HG02588 (cell line): Measurements from ENCODE around the gene TRPC5OS.

Source experiments
- ATAC-seq: cut with Tn5 transposase; IDR thresholded peaks from one replicate; pipeline ENCODE4 v1.9.1; 2021; ENCODE audit warnings: mild to moderate bottlenecking, moderate library complexity; ENCODE audit not compliant: unreplicated experiment

The TRPC5OS gene

GRCh38 chrX:111875881-111876280 lies at the start of gene TRPC5OS:
Gene TRPC5OS, plus strand, starts transcription at chrX:111876181. Its CDS starts 25,669 bp downstream, at chrX:111901850.
- no peak for ATAC-seq

- no peak for ATAC-seq
Measured at GRCh38 chrX:111829345-111829744, 46.6 kb upstream of the TRPC5OS start.

- ATAC-seq: no peak
Measured at GRCh38 chrX:111830571-111830970, 45.4 kb upstream of the TRPC5OS start.

- ATAC-seq: no peak
Measured at GRCh38 chrX:111831343-111831742, 44.6 kb upstream of the TRPC5OS start.

GRCh38 chrX:111837197-111837596 lies 38.8 kb upstream of the TRPC5OS start:
- ATAC-seq: no peak

- no peak for ATAC-seq
Measured at GRCh38 chrX:111847491-111848133, 28.4 kb upstream of the TRPC5OS start.

GRCh38 chrX:111848541-111848940 lies 27.4 kb upstream of the TRPC5OS start:
- ATAC-seq: no peak

GRCh38 chrX:111850975-111851374 lies 25.0 kb upstream of the TRPC5OS start:
- no peak for ATAC-seq

- ATAC-seq: no peak
Measured at GRCh38 chrX:111854556-111855490, 21.2 kb upstream of the TRPC5OS start.

- no peak for ATAC-seq
Measured at GRCh38 chrX:111857534-111858060, 18.4 kb upstream of the TRPC5OS start.

- ATAC-seq: no peak
Measured at GRCh38 chrX:111861605-111862004, 14.4 kb upstream of the TRPC5OS start.

GRCh38 chrX:111867236-111867635 lies 8.7 kb upstream of the TRPC5OS start:
- no peak for ATAC-seq

GRCh38 chrX:111868726-111869638 lies 7.0 kb upstream of the TRPC5OS start:
- ATAC-seq: peak; percentile 53

- peak; percentile 81 for ATAC-seq
Measured at GRCh38 chrX:111869639-111870034, 6.3 kb upstream of the TRPC5OS start.

GRCh38 chrX:111874241-111874640 lies 1.7 kb upstream of the TRPC5OS start:
- no peak for ATAC-seq

GRCh38 chrX:111876646-111877045 lies 665 bp downstream of the TRPC5OS start:
- ATAC-seq: no peak

- no peak for ATAC-seq
Measured at GRCh38 chrX:111877681-111878080, 1.7 kb downstream of the TRPC5OS start.

- no peak for ATAC-seq
Measured at GRCh38 chrX:111880735-111881134, 4.8 kb downstream of the TRPC5OS start.

GRCh38 chrX:111881715-111882114 lies 5.7 kb downstream of the TRPC5OS start:
- ATAC-seq: no peak

- ATAC-seq: no peak
Measured at GRCh38 chrX:111886678-111887077, 10.7 kb downstream of the TRPC5OS start.

- ATAC-seq: no peak
Measured at GRCh38 chrX:111888600-111888999, 12.6 kb downstream of the TRPC5OS start.
